B cell (primary cell): ENCODE measurements around the gene CRYBG3. TPM values are rescaled to one million over a fixed set of nuclear protein-coding genes. Genes with fewer than 3 reads are reported as not detected.

Experiments
- ATAC-seq: fragments of 200-7000 bp; cut with Tn5 transposase; one replicate; pipeline ENCODE4 v1.10.0; 2021; ENCODE audit warnings: low read depth, mild to moderate bottlenecking, moderate number of reproducible peaks, moderate library complexity
- CTCF ChIA-PET: fragments of 350-600 bp; sonication (Branson Sonifier 250); formaldehyde crosslinking; loops from one replicate; lab custom pipeline; 2021; ENCODE audit warnings: antibody characterized with exemption, inconsistent platforms; lab: Charles Lee
- POLR2A ChIA-PET: fragments of 350-600 bp; sonication (Branson Sonifier 250); formaldehyde crosslinking; loops from one replicate; lab custom pipeline; 2021; ENCODE audit warnings: antibody characterized with exemption; lab: Charles Lee
- DNase-seq: peaks from one replicate; pipeline ENCODE4 v3.0.0; 2013
- H2AFZ ChIP-seq: 2 replicates; pipeline ENCODE4 v1.6.1; 2012; ENCODE audit warnings: mild to moderate bottlenecking, low read depth, low read length; ENCODE audit not compliant: insufficient read depth, poor library complexity, severe bottlenecking
- H3K27ac ChIP-seq, 2 donors: 1 replicate in 1 of 2; 2 replicates in 1 of 2; pipeline ENCODE4 v1.5.1; 2012 to 2013; ENCODE audit warnings: low read length in 2 of 2, mild to moderate bottlenecking in 2 of 2, moderate library complexity in 1 of 2
- H3K27me3 ChIP-seq, 4 experiments: fragments of 200-600 bp in 1 of 4; sonication (generic) in 1 of 4; replicated peaks in 1 of 4; 1 replicate in 2 of 4; 2 replicates in 2 of 4; pipeline versions ENCODE4 v1.6.1 to v1.7.0; 2013 to 2016; ENCODE audit warnings: low read length in 3 of 4, mild to moderate bottlenecking in 2 of 4, mixed read lengths in 1 of 4, moderate library complexity in 1 of 4; ENCODE audit not compliant: insufficient read depth in 4 of 4, control insufficient read depth in 3 of 4; ENCODE audit errors: control extremely low read depth in 1 of 4
- H3K36me3 ChIP-seq, 2 experiments: replicated peaks in 1 of 2; 1 replicate in 1 of 2; 2 replicates in 1 of 2; pipeline versions ENCODE4 v1.6.1 to v1.7.1; 2013; ENCODE audit warnings: low read length in 1 of 2; ENCODE audit not compliant: insufficient read depth in 2 of 2, control insufficient read depth in 1 of 2; ENCODE audit errors: control extremely low read depth in 1 of 2, extremely low read depth in 1 of 2
- H3K4me1 ChIP-seq, 2 donors: fragments of 200-600 bp in 1 of 2; sonication (generic) in 1 of 2; 1 replicate in 1 of 2; 2 replicates in 1 of 2; pipeline versions ENCODE4 v1.5.1 to v1.6.1; 2013 to 2017; ENCODE audit warnings: low read length in 2 of 2; ENCODE audit not compliant: control insufficient read depth in 2 of 2, insufficient read depth in 2 of 2
- H3K4me2 ChIP-seq: replicated peaks from 2 replicates; pipeline ENCODE3; 2012; ENCODE audit warnings: mild to moderate bottlenecking, low read depth, low read length; ENCODE audit not compliant: poor library complexity, severe bottlenecking
- H3K4me3 ChIP-seq, 5 experiments: fragments of 200-600 bp in 1 of 5; sonication (generic) in 1 of 5; 1 replicate in 3 of 5; 2 replicates in 2 of 5; pipeline versions ENCODE4 v1.5.1 to v1.7.0; 2011 to 2016; ENCODE audit warnings: low read length in 4 of 5, mild to moderate bottlenecking in 4 of 5, low read depth in 2 of 5, control low read depth in 1 of 5, moderate library complexity in 1 of 5; ENCODE audit not compliant: insufficient read depth in 1 of 5; ENCODE audit errors: control extremely low read depth in 1 of 5, extremely low read depth in 1 of 5
- H3K79me2 ChIP-seq: fragments of 200-600 bp; sonication (generic); one replicate; pipeline ENCODE4 v1.6.0; 2016; ENCODE audit warnings: low read length; ENCODE audit not compliant: control insufficient read depth, insufficient read depth
- H3K9ac ChIP-seq: fragments of 200-600 bp; sonication (generic); 2 replicates; pipeline ENCODE4 v1.6.1; 2017; ENCODE audit warnings: mild to moderate bottlenecking, low read length, moderate library complexity
- H3K9me3 ChIP-seq, 3 donors: one replicate each; pipeline versions ENCODE4 v1.6.1 to v1.7.1; 2013; ENCODE audit warnings: low read length in 2 of 3; ENCODE audit not compliant: control insufficient read depth in 2 of 3, insufficient read depth in 1 of 3; ENCODE audit errors: control extremely low read depth in 1 of 3
- H4K20me1 ChIP-seq: 2 replicates; pipeline ENCODE4 v1.6.0; 2012; ENCODE audit warnings: mild to moderate bottlenecking, low read length; ENCODE audit not compliant: insufficient read depth, control insufficient read depth, poor library complexity, severe bottlenecking
- H3K27ac Mint-ChIP-seq: one replicate; pipeline ENCODE4 v1.8.0; 2021; ENCODE audit warnings: mixed read lengths
- H3K27me3 Mint-ChIP-seq: one replicate; pipeline ENCODE4 v1.8.0; 2021; ENCODE audit warnings: mixed read lengths
- H3K4me1 Mint-ChIP-seq: one replicate; pipeline ENCODE4 v1.8.0; 2021; ENCODE audit warnings: mixed read lengths
- H3K4me3 Mint-ChIP-seq: one replicate; pipeline ENCODE4 v1.8.0; 2021; ENCODE audit warnings: mixed read lengths
- H3K9me3 Mint-ChIP-seq: one replicate; pipeline ENCODE4 v1.8.0; 2022; ENCODE audit warnings: mixed read lengths; ENCODE audit not compliant: insufficient read depth
- EZH2 ChIP-seq: IDR thresholded peaks from 2 replicates; pipeline ENCODE4 v1.6.1; 2012; ENCODE audit warnings: borderline replicate concordance, low read depth, mild to moderate bottlenecking, moderate library complexity, low read length; ENCODE audit not compliant: insufficient read depth, poor library complexity, severe bottlenecking
- WGBS: methylation state at CpG from one replicate; pipeline ENCODE4 v1.1.5; 2013; ENCODE audit warnings: missing lambda C conversion rate; ENCODE audit not compliant: insufficient coverage; 5-methylcytosine and 5-hydroxymethylcytosine counted together
- intact Hi-C: fragments of 100-400 bp; cut with micrococcal nuclease; formaldehyde crosslinking; loops from one replicate; pipeline ENCODE4 v1.10.0; 2022
- polyA plus RNA-seq: library from polyadenylated mRNA; depleted of rRNA; stranded (reverse); fragments of >200 nt; gene quantifications from 2 replicates; pipeline ENCODE4 v1.2.3, GENCODE V29; 2012
- total RNA-seq, 2 donors: library from RNA; stranded (reverse); fragments of 120-200 nt in 1 of 2; gene quantifications; 1 replicate in 1 of 2; 2 replicates in 1 of 2; pipeline versions ENCODE4 v1.2.3 to v1.2.4, GENCODE V29; 2013 to 2022
- TF ChIP-seq, protein P1 (sequence below): fragments of 200-600 bp; IDR thresholded peaks from one replicate; pipeline ENCODE4 v1.8.0; 2022; ENCODE audit warnings: antibody characterized with exemption, mild to moderate bottlenecking

The CRYBG3 gene
- total and polyA plus RNA-seq, 2 donors (not counting 1 experiment from before 2014, with no cell fraction given) = 2.2 to 3.0 TPM

DNA sequence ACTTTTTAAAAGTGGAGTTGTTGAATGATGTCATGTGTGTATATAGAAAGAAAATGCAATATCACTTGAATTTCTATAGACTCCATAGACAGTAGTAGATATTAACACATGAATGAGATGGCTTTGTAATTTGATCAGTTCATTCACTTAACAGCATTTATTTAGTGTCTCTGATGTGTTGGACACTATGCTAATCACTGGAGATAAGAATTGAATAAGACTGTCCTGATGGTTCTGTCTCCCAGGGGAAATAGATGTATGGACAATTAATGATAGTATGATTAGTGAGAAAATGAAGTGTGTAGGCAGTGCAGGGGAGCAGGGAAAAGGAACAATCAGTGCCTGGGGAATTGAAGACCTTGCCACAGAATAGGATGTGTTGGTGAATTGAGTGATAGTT lies 77.5 kb downstream of the CRYBG3 start:
- intact Hi-C loops = no loop called here
- Histone ChIP-seq H3K79me2 (no peaks in the 10 kb centered on the region), H3K27ac (no peak overlapping the region), H3K4me1 (peaks cover 4 to 7% of the 10 kb centered on the region in 2 donors), H4K20me1 (no peaks in the 10 kb centered on the region), H3K4me3 (no peak overlapping the region), H3K9ac (no peak overlapping the region), H3K9me3 (no peaks in the 10 kb centered on the region), H3K4me2 (no peak overlapping the region), H3K36me3 (no peaks in the 10 kb centered on the region), H2AFZ (no peak overlapping the region), H3K27me3 (no peaks in the 10 kb centered on the region)
- no peak for DNase-seq
- no peaks in the 10 kb centered on the region for H3K9me3 Mint-ChIP-seq
- no peak overlapping the region for H3K27ac Mint-ChIP-seq
- POLR2A ChIA-PET = no interaction called here
- peaks cover 11% of the 10 kb centered on the region for H3K4me1 Mint-ChIP-seq
- CTCF ChIA-PET = no interaction called here
- H3K27me3 Mint-ChIP-seq = no peaks in the 10 kb centered on the region
- no peak overlapping the region for H3K4me3 Mint-ChIP-seq
- no peak for ATAC-seq
- TF ChIP-seq EZH2 = no peak
- TF ChIP-seq, protein P1, sequence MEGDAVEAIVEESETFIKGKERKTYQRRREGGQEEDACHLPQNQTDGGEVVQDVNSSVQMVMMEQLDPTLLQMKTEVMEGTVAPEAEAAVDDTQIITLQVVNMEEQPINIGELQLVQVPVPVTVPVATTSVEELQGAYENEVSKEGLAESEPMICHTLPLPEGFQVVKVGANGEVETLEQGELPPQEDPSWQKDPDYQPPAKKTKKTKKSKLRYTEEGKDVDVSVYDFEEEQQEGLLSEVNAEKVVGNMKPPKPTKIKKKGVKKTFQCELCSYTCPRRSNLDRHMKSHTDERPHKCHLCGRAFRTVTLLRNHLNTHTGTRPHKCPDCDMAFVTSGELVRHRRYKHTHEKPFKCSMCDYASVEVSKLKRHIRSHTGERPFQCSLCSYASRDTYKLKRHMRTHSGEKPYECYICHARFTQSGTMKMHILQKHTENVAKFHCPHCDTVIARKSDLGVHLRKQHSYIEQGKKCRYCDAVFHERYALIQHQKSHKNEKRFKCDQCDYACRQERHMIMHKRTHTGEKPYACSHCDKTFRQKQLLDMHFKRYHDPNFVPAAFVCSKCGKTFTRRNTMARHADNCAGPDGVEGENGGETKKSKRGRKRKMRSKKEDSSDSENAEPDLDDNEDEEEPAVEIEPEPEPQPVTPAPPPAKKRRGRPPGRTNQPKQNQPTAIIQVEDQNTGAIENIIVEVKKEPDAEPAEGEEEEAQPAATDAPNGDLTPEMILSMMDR = no peak

DNA sequence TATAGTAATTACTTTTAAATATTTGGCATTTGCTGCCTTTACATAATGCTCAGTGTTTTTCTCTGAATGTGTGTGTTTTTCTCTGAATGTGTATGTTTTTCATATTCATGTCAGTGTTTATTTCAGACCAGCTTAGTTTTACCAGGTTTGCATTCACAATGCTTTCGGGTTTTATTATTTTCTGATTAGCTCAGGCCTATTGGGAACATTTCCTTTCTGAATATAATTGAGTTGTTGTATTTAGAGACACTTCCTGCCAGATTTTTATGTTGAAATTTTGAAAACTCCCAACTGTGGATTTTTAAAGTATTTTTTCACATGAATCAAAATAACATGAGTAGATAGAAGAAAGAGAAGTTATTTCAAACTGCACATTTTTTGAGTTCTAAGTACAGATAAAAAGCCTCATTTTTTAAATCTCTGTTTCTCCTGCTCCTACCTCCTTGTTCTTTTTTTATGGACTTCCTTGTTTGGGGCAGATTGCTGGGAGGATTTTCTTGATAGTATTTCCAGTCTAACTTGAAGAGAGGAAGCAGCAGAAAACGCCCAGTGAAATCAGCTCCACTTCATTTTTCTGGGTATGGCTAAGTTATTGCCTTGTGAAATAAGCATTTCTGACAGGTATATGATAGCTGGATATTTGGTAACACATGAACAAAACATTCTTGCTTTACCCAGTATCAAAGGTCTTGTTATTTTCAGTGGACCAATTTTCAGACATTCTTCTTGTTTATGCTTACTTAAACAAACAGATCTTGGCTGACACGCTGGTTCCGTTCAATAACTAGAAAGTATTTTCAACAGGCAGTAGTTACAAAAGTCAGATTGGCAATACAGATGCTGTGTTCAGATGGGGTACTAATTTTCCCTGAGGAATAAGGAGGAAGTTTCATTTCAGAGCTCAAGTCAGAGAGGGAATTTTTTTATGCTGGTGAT lies 79.8 kb downstream of the CRYBG3 start:
- ChIA-PET CTCF (no interaction called here), POLR2A (no interaction called here)

More for the DNA sequence above, 79.8 kb downstream of the CRYBG3 start:
- H3K79me2 ChIP-seq = no peaks in the 10 kb centered on the region
- no peaks in the 10 kb centered on the region for H3K9me3 ChIP-seq
- H3K4me1 ChIP-seq = no peaks in the 10 kb centered on the region
- no peaks in the 10 kb centered on the region for H3K27me3 Mint-ChIP-seq
- H3K4me3 ChIP-seq = no peak overlapping the region
- H3K36me3 ChIP-seq = no peaks in the 10 kb centered on the region
- intact Hi-C loops = no loop called here
- H3K27ac Mint-ChIP-seq = no peak overlapping the region
- no peaks in the 10 kb centered on the region for H3K9me3 Mint-ChIP-seq
- 100% methylated on average over 2 of the region's 4 CpGs for whole genome bisulfite sequencing
- DNase-seq = no peak
- H3K4me1 Mint-ChIP-seq = no peaks in the 10 kb centered on the region
- H2AFZ ChIP-seq = no peak overlapping the region
- no peak overlapping the region for H3K27ac ChIP-seq
- TF ChIP-seq EZH2 = no peak
- TF ChIP-seq, protein P1 = no peak
- H3K4me3 Mint-ChIP-seq = no peak overlapping the region
- no peak overlapping the region for H3K4me2 ChIP-seq
- no peak overlapping the region for H3K9ac ChIP-seq
- no peak for ATAC-seq
- H4K20me1 ChIP-seq = no peaks in the 10 kb centered on the region
- no peaks in the 10 kb centered on the region for H3K27me3 ChIP-seq
